ENCODE results near the gene WDR37.
"Not testable (repeated sequence)": the region's sequence is repeated elsewhere in the genome, so short reads cannot be mapped to it uniquely, and the experiment has no call there.

Gene WDR37

GRCh38 chr10:1109795-1110673, 53.8 kb downstream of the WDR37 start:
- DNase-seq: no peak

GRCh38 chr10:1110674-1111119, 54.5 kb downstream of the WDR37 start:
- no peak for DNase-seq

GRCh38 chr10:1114315-1114714, 58.1 kb downstream of the WDR37 start:
- no peak for DNase-seq

- DNase-seq: no peak
Measured at GRCh38 chr10:1114719-1115606, 58.8 kb downstream of the WDR37 start.

- no peak for DNase-seq
Measured at GRCh38 chr10:1115607-1115955, 59.4 kb downstream of the WDR37 start.

GRCh38 chr10:1116051-1116450, 59.9 kb downstream of the WDR37 start:
- no peak for DNase-seq

- no peak for DNase-seq
Measured at GRCh38 chr10:1116696-1117280, 60.6 kb downstream of the WDR37 start.

GRCh38 chr10:1117651-1118050, 61.5 kb downstream of the WDR37 start:
- no peak for DNase-seq

GRCh38 chr10:1118318-1118717, 62.1 kb downstream of the WDR37 start:
- not testable (repeated sequence) for DNase-seq

GRCh38 chr10:1119027-1119426, 62.8 kb downstream of the WDR37 start:
- DNase-seq: no peak

- no peak for DNase-seq
Measured at GRCh38 chr10:1119501-1119900, 63.3 kb downstream of the WDR37 start.

GRCh38 chr10:1120306-1120705, 64.1 kb downstream of the WDR37 start:
- DNase-seq: no peak

GRCh38 chr10:1120801-1121211, 64.6 kb downstream of the WDR37 start:
- DNase-seq: no peak

GRCh38 chr10:1121271-1121970, 65.2 kb downstream of the WDR37 start:
- DNase-seq: no peak

GRCh38 chr10:1122349-1122748, 66.2 kb downstream of the WDR37 start:
- no peak for DNase-seq

- DNase-seq: no peak
Measured at GRCh38 chr10:1123198-1123597, 67.0 kb downstream of the WDR37 start.

- DNase-seq: no peak
Measured at GRCh38 chr10:1123972-1124371, 67.8 kb downstream of the WDR37 start.

GRCh38 chr10:1124796-1125195, 68.6 kb downstream of the WDR37 start:
- DNase-seq: no peak

- DNase-seq: no peak
Measured at GRCh38 chr10:1126461-1126860, 70.3 kb downstream of the WDR37 start.

GRCh38 chr10:1127629-1128028, 71.4 kb downstream of the WDR37 start:
- no peak for DNase-seq

GRCh38 chr10:1128115-1128514, 71.9 kb downstream of the WDR37 start:
- no peak for DNase-seq

- DNase-seq: no peak
Measured at GRCh38 chr10:1128649-1129048, 72.5 kb downstream of the WDR37 start.

- no peak for DNase-seq
Measured at GRCh38 chr10:1130226-1130625, 74.0 kb downstream of the WDR37 start.
